ENCODE measurements around the gene KRTAP5-8. TPM values are rescaled to one million over a fixed set of nuclear protein-coding genes. Genes with fewer than 3 reads are reported as not detected.

Gene KRTAP5-8
- total and polyA plus RNA-seq, 9 of the 15 experiments (the other 6 are each of a cell fraction or from before 2014, with no cell fraction given) = not detected

- POLR2A ChIA-PET = no interaction called here
- no peak overlapping the region for H3K27ac ChIP-seq (ENCODE audit: extremely low read depth, low read depth, low read length)
- no peak overlapping the region for H3K9ac ChIP-seq (ENCODE audit: insufficient read depth in 1 of 2, low read depth in 2 of 2, low read length in 2 of 2)
- ATAC-seq (no peak), FAIRE-seq (no peak), DNase-seq (ENCODE audit: extremely low read depth in 1 of 4, low spot score in 3 of 4) (no peak)
- peaks cover 8 to 25% of the 10 kb centered on the region in 2 experiments; a peak in 4 of 5 replicates for H3K27me3 ChIP-seq (ENCODE audit: control insufficient read depth in 2 of 2, insufficient read depth in 2 of 2, low read length in 2 of 2)
- BruUV-seq (replicated peaks) = no TSS peak
- whole genome bisulfite sequencing (ENCODE audit: insufficient coverage, low coverage, missing lambda C conversion rate) = 8% methylated on average over 1 of the region's 1 CpG
- H3K4me2 ChIP-seq (ENCODE audit: insufficient read depth, low read length) = no peak overlapping the region
- H3K36me3 ChIP-seq (ENCODE audit: control insufficient read depth, insufficient read depth, low read length) = no peaks in the 10 kb centered on the region
- no peak for TF ChIP-seq SIN3A (IDR thresholded peaks at IDR 0.05; ENCODE audit: borderline replicate concordance in 2 of 2, control insufficient read depth in 1 of 2, low read depth in 2 of 2, low read length in 2 of 2)
- TF ChIP-seq, protein P1, sequence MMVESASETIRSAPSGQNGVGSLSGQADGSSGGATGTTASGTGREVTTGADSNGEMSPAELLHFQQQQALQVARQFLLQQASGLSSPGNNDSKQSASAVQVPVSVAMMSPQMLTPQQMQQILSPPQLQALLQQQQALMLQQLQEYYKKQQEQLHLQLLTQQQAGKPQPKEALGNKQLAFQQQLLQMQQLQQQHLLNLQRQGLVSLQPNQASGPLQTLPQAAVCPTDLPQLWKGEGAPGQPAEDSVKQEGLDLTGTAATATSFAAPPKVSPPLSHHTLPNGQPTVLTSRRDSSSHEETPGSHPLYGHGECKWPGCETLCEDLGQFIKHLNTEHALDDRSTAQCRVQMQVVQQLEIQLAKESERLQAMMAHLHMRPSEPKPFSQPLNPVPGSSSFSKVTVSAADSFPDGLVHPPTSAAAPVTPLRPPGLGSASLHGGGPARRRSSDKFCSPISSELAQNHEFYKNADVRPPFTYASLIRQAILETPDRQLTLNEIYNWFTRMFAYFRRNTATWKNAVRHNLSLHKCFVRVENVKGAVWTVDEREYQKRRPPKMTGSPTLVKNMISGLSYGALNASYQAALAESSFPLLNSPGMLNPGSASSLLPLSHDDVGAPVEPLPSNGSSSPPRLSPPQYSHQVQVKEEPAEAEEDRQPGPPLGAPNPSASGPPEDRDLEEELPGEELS (CRISPR knock-in tag; IDR thresholded peaks at IDR 0.05; ENCODE audit: borderline replicate concordance) = no peak
- no peak for TF ChIP-seq HCFC1 (IDR thresholded peaks at IDR 0.05; ENCODE audit: low read depth, low read length)
- no peak for TF ChIP-seq TCF7 (IDR thresholded peaks at IDR 0.05; ENCODE audit: borderline replicate concordance)
- no peak for TF ChIP-seq ASH1L (IDR thresholded peaks at IDR 0.05; ENCODE audit: borderline replicate concordance, low read depth, partially characterized antibody)
- TF ChIP-seq ZNF277 (CRISPR knock-in tag; IDR thresholded peaks at IDR 0.05; ENCODE audit: borderline replicate concordance) = no peak
- TF ChIP-seq MBD2 (IDR thresholded peaks at IDR 0.05; ENCODE audit: borderline replicate concordance, low read depth) = no peak
- no peak for TF ChIP-seq ELF1 (tag; IDR thresholded peaks at IDR 0.05)
- no peak for TF ChIP-seq ZNF212 (CRISPR knock-in tag; IDR thresholded peaks at IDR 0.05)
- TF ChIP-seq FOXJ2 (tag; IDR thresholded peaks at IDR 0.05) = no peak
- no peak for TF ChIP-seq MAFF (IDR thresholded peaks at IDR 0.05; ENCODE audit: low read length)
- TF ChIP-seq, protein P2, sequence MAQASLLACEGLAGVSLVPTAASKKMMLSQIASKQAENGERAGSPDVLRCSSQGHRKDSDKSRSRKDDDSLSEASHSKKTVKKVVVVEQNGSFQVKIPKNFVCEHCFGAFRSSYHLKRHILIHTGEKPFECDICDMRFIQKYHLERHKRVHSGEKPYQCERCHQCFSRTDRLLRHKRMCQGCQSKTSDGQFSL (CRISPR knock-in tag; IDR thresholded peaks at IDR 0.05) = no peak
- TF ChIP-seq, protein P2 (tag; IDR thresholded peaks at IDR 0.05) = no peak
- no peak for TF ChIP-seq ZNF592 (IDR thresholded peaks at IDR 0.05)
- H4K20me1 ChIP-seq (replicated peaks; ENCODE audit: control insufficient read depth, insufficient read depth, low read length) = no peaks in the 10 kb centered on the region
- H3K9me3 ChIP-seq (replicated peaks; ENCODE audit: control insufficient read depth, insufficient read depth, low read depth, low read length) = no peaks in the 10 kb centered on the region
- peaks cover 0 to 3% of the 10 kb centered on the region in 2 experiments; a peak in 1 of 5 replicates for H3K4me1 ChIP-seq (replicated peaks in 1 of 2; ENCODE audit: control insufficient read depth in 2 of 2, insufficient read depth in 2 of 2, low read length in 2 of 2)
- H3K4me3 ChIP-seq = no peak overlapping the region
- CTCF ChIA-PET (ENCODE audit: low intra/inter-chr PET ratio) = no interaction called here
- in situ Hi-C loops (cut with MboI) (no loop called here), intact Hi-C loops (cut with micrococcal nuclease) (no loop called here)
- H3K9me1 ChIP-seq (ENCODE audit: control insufficient read depth, insufficient read depth, low read length) = no peaks in the 10 kb centered on the region
- no peak overlapping the region for H2AFZ ChIP-seq (ENCODE audit: low read depth, low read length)
- H3K79me2 ChIP-seq (ENCODE audit: control insufficient read depth, insufficient read depth, low read length) = no peaks in the 10 kb centered on the region
Measured at GRCh38 chr11:71558996-71559395, 21.2 kb downstream of the KRTAP5-8 start.
